ENCODE results near the gene DOP1A. TPM values are rescaled to one million over a fixed set of nuclear protein-coding genes. Genes with fewer than 3 reads are reported as not detected.

DOP1A gene
- total and polyA plus RNA-seq, 10 donors, result 4.8 to 47.6 (median 26.0) TPM

GRCh38 chr6:83182114-83182513, 114.6 kb downstream of the DOP1A start:
- Histone ChIP-seq H3K36me3 (peaks cover 0 to 97% (median 45%) of the 10 kb centered on the region in 6 donors), H3K9me3 (no peaks in the 10 kb centered on the region), H3K27ac (no peak overlapping the region)

GRCh38 chr6:83183082-83183828, 115.8 kb downstream of the DOP1A start:
- no peak for DNase-seq
- no peak overlapping the region for H3K27ac ChIP-seq
- peaks cover 0 to 97% (median 46%) of the 10 kb centered on the region in 6 donors for H3K36me3 ChIP-seq
- no peak overlapping the region for H3K4me3 ChIP-seq
- 73 to 89% (median 86%) methylated on average over 9 of the region's 9 CpGs for WGBS, 5 donors
- intact Hi-C loops (cut with DNase I; ENCODE audit: low total_unique reads), result no loop called here
- H3K27me3 ChIP-seq (replicated peaks in 1 of 7), result no peaks in the 10 kb centered on the region
- TF ChIP-seq POLR2A (IDR thresholded peaks at IDR 0.05) (no peak), POLR2AphosphoS5 (IDR thresholded peaks at IDR 0.05) (no peak)
- TF ChIP-seq, protein P1, sequence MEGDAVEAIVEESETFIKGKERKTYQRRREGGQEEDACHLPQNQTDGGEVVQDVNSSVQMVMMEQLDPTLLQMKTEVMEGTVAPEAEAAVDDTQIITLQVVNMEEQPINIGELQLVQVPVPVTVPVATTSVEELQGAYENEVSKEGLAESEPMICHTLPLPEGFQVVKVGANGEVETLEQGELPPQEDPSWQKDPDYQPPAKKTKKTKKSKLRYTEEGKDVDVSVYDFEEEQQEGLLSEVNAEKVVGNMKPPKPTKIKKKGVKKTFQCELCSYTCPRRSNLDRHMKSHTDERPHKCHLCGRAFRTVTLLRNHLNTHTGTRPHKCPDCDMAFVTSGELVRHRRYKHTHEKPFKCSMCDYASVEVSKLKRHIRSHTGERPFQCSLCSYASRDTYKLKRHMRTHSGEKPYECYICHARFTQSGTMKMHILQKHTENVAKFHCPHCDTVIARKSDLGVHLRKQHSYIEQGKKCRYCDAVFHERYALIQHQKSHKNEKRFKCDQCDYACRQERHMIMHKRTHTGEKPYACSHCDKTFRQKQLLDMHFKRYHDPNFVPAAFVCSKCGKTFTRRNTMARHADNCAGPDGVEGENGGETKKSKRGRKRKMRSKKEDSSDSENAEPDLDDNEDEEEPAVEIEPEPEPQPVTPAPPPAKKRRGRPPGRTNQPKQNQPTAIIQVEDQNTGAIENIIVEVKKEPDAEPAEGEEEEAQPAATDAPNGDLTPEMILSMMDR (IDR thresholded peaks at IDR 0.05 in 8 of 11, conservative IDR thresholded peaks at IDR 0.05 in 3 of 11), result no peak
- no peaks in the 10 kb centered on the region for H3K9me3 ChIP-seq
- no peaks in the 10 kb centered on the region for H3K4me1 ChIP-seq

More at GRCh38 chr6:83182114-83182513, 114.6 kb downstream of the DOP1A start:
- no peak overlapping the region for H3K4me3 ChIP-seq
- DNase-seq, result no peak
- H3K27me3 ChIP-seq (replicated peaks in 1 of 7), result no peaks in the 10 kb centered on the region
- TF ChIP-seq, protein P1 (IDR thresholded peaks at IDR 0.05 in 8 of 11, conservative IDR thresholded peaks at IDR 0.05 in 3 of 11), result no peak
- no peak for TF ChIP-seq POLR2A (IDR thresholded peaks at IDR 0.05)
- no peak for TF ChIP-seq POLR2AphosphoS5 (IDR thresholded peaks at IDR 0.05)
- intact Hi-C loops (cut with DNase I; ENCODE audit: low total_unique reads), result no loop called here
- WGBS, 5 donors, result 81 to 95% (median 81%) methylated on average over 1 of the region's 1 CpG
- no peaks in the 10 kb centered on the region for H3K4me1 ChIP-seq

DNA sequence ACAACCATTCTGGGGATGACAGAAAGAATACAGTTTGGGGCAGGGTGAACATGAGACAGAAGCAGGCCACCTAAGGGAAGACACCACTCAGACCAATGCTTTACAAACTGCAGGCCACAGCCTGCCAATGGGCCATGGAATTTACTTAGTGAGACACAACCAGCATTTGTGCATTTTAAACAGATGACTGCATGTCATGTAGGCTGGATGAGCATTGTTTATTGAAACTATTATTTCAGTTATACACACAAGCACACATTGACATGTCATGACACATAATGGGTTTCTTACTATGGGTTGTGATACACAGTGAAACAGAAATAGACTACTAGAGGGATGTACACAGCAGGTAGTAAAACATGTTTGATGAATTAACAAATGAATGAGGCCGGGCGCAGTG, 117.6 kb downstream of the DOP1A start:
- no peak for DNase-seq
- H3K36me3 ChIP-seq, result peaks cover 0 to 98% (median 42%) of the 10 kb centered on the region in 6 donors
- no peak overlapping the region for H3K4me3 ChIP-seq
- intact Hi-C loops (cut with DNase I; ENCODE audit: low total_unique reads), result no loop called here
- TF ChIP-seq, protein P1 (IDR thresholded peaks at IDR 0.05 in 8 of 11, conservative IDR thresholded peaks at IDR 0.05 in 3 of 11), result no peak
- TF ChIP-seq POLR2A (IDR thresholded peaks at IDR 0.05) (no peak), POLR2AphosphoS5 (IDR thresholded peaks at IDR 0.05) (no peak)
- H3K4me1 ChIP-seq, result peaks cover 0 to 13% (median 0%) of the 10 kb centered on the region in 6 donors
- no peak overlapping the region for H3K27ac ChIP-seq
- no peaks in the 10 kb centered on the region for H3K9me3 ChIP-seq
- WGBS, 5 donors, result 93 to 100% (median 98%) methylated on average over 2 of the region's 2 CpGs
- no peaks in the 10 kb centered on the region for H3K27me3 ChIP-seq (replicated peaks in 1 of 7)

GRCh38 chr6:83188501-83188900, 121.0 kb downstream of the DOP1A start:
- no peaks in the 10 kb centered on the region for H3K27me3 ChIP-seq (replicated peaks in 1 of 7)
- peaks cover 0 to 68% (median 26%) of the 10 kb centered on the region in 6 donors for H3K36me3 ChIP-seq
- TF ChIP-seq POLR2AphosphoS5 (IDR thresholded peaks at IDR 0.05), result no peak
- H3K27ac ChIP-seq, result no peak overlapping the region
- H3K4me1 ChIP-seq, result peaks cover 7 to 41% (median 15%) of the 10 kb centered on the region in 6 donors
- no peaks in the 10 kb centered on the region for H3K9me3 ChIP-seq
- DNase-seq, result no peak
- 86 to 94% (median 88%) methylated on average over 3 of the region's 3 CpGs for WGBS, 5 donors
- intact Hi-C loops (cut with DNase I; ENCODE audit: low total_unique reads), result no loop called here
- no peak overlapping the region for H3K4me3 ChIP-seq
